SHP77 (cell line): ENCODE measurements around the gene AFAP1.

Experiments
- DNase-seq, 2 experiments: peaks; one replicate each; lab custom pipeline; 2025; lab: John Stamatoyannopoulos, UW

AFAP1 gene

GRCh38 chr4:7716010-7716721 is 223.5 kb downstream of the AFAP1 start:
- no peak for DNase-seq

- no peak for DNase-seq
Observed at GRCh38 chr4:7715271-7716009, 224.2 kb downstream of the AFAP1 start.

GRCh38 chr4:7714738-7715137 is 224.9 kb downstream of the AFAP1 start:
- no peak for DNase-seq

- no peak for DNase-seq
Observed at GRCh38 chr4:7714176-7714575, 225.5 kb downstream of the AFAP1 start.

- no peak for DNase-seq
Observed at GRCh38 chr4:7713757-7714156, 225.9 kb downstream of the AFAP1 start.

GRCh38 chr4:7712021-7712671 is 227.5 kb downstream of the AFAP1 start:
- DNase-seq: no peak

GRCh38 chr4:7711307-7711963 is 228.2 kb downstream of the AFAP1 start:
- no peak for DNase-seq

- DNase-seq: no peak
Observed at GRCh38 chr4:7710576-7711306, 228.9 kb downstream of the AFAP1 start.

- DNase-seq: no peak
Observed at GRCh38 chr4:7710126-7710525, 229.5 kb downstream of the AFAP1 start.

- no peak for DNase-seq
Observed at GRCh38 chr4:7709431-7709830, 230.2 kb downstream of the AFAP1 start.

- no peak for DNase-seq
Observed at GRCh38 chr4:7708981-7709380, 230.7 kb downstream of the AFAP1 start.
